Measurements from ENCODE around the gene CDH11.

The CDH11 gene

GRCh38 chr16:64957246-64957645 lies 164.6 kb downstream of the CDH11 start:
- no peak for TF ChIP-seq FOXM1 (IDR thresholded peaks at IDR 0.05; ENCODE audit: borderline replicate concordance)
- no peak for DNase-seq (ENCODE audit: extremely low spot score)
- ChIA-PET CTCF (no interaction called here), POLR2A (no interaction called here)

- no peak for DNase-seq (ENCODE audit: extremely low spot score)
- TF ChIP-seq ZNF384 (IDR thresholded peaks at IDR 0.05): no peak
- TF ChIP-seq FOXA1 (IDR thresholded peaks at IDR 0.05): no peak
- TF ChIP-seq NFRKB (IDR thresholded peaks at IDR 0.05): no peak
- no peak for TF ChIP-seq BHLHE40 (IDR thresholded peaks at IDR 0.05; ENCODE audit: borderline replicate concordance)
- TF ChIP-seq FOXK2 (IDR thresholded peaks at IDR 0.05): no peak
- no peak for TF ChIP-seq SUZ12 (IDR thresholded peaks at IDR 0.05)
- TF ChIP-seq HDGF (IDR thresholded peaks at IDR 0.05; ENCODE audit: borderline replicate concordance): no peak
- TF ChIP-seq LEF1 (IDR thresholded peaks at IDR 0.05; ENCODE audit: borderline replicate concordance): no peak
- no peak for TF ChIP-seq ARNT (IDR thresholded peaks at IDR 0.05)
- TF ChIP-seq CTBP1 (IDR thresholded peaks at IDR 0.05; ENCODE audit: borderline replicate concordance): no peak
- no peak for TF ChIP-seq PKNOX1 (IDR thresholded peaks at IDR 0.05)
- CTCF ChIA-PET: no interaction called here
- POLR2A ChIA-PET: no interaction called here
These were observed 169.7 kb downstream of the CDH11 start for GRCh38 chr16:64952177-64952576.

GRCh38 chr16:64951193-64951592 lies 170.7 kb downstream of the CDH11 start:
- no peak for TF ChIP-seq FOXM1 (IDR thresholded peaks at IDR 0.05; ENCODE audit: borderline replicate concordance)
- no peak for TF ChIP-seq LEF1 (IDR thresholded peaks at IDR 0.05; ENCODE audit: borderline replicate concordance)
- ChIA-PET CTCF (no interaction called here), POLR2A (no interaction called here)
- no peak for DNase-seq (ENCODE audit: extremely low spot score)

GRCh38 chr16:64950731-64951130 lies 171.1 kb downstream of the CDH11 start:
- DNase-seq (ENCODE audit: extremely low spot score): no peak
- POLR2A ChIA-PET: no interaction called here
- CTCF ChIA-PET: no interaction called here
- no peak for TF ChIP-seq LEF1 (IDR thresholded peaks at IDR 0.05; ENCODE audit: borderline replicate concordance)
- TF ChIP-seq BHLHE40 (IDR thresholded peaks at IDR 0.05; ENCODE audit: borderline replicate concordance): no peak
- no peak for TF ChIP-seq ELF4 (IDR thresholded peaks at IDR 0.05)
- no peak for TF ChIP-seq HDGF (IDR thresholded peaks at IDR 0.05; ENCODE audit: borderline replicate concordance)
- no peak for TF ChIP-seq ZNF384 (IDR thresholded peaks at IDR 0.05)
- TF ChIP-seq TARDBP (IDR thresholded peaks at IDR 0.05): no peak
- no peak for TF ChIP-seq FOXA1 (IDR thresholded peaks at IDR 0.05)

GRCh38 chr16:64950262-64950661 lies 171.6 kb downstream of the CDH11 start:
- DNase-seq (ENCODE audit: extremely low spot score): no peak
- ChIA-PET POLR2A (no interaction called here), CTCF (no interaction called here)
- no peak for TF ChIP-seq FOXA1 (IDR thresholded peaks at IDR 0.05)
- no peak for TF ChIP-seq NFRKB (IDR thresholded peaks at IDR 0.05)
- TF ChIP-seq HDGF (IDR thresholded peaks at IDR 0.05; ENCODE audit: borderline replicate concordance): no peak
- no peak for TF ChIP-seq TARDBP (IDR thresholded peaks at IDR 0.05)
- no peak for TF ChIP-seq CTBP1 (IDR thresholded peaks at IDR 0.05; ENCODE audit: borderline replicate concordance)
- no peak for TF ChIP-seq ARNT (IDR thresholded peaks at IDR 0.05)
- no peak for TF ChIP-seq SUZ12 (IDR thresholded peaks at IDR 0.05)

- ChIA-PET POLR2A (no interaction called here), CTCF (no interaction called here)
- TF ChIP-seq LEF1 (IDR thresholded peaks at IDR 0.05; ENCODE audit: borderline replicate concordance) (no peak), ARNT (IDR thresholded peaks at IDR 0.05) (no peak), FOXA1 (IDR thresholded peaks at IDR 0.05) (no peak), TARDBP (IDR thresholded peaks at IDR 0.05) (no peak), L3MBTL2 (conservative IDR thresholded peaks at IDR 0.05) (no peak)
- no peak for DNase-seq (ENCODE audit: extremely low spot score)
These were observed 173.8 kb downstream of the CDH11 start for GRCh38 chr16:64948056-64948455.

GRCh38 chr16:64947651-64948050 lies 174.2 kb downstream of the CDH11 start:
- ChIA-PET CTCF (no interaction called here), POLR2A (no interaction called here)
- DNase-seq (ENCODE audit: extremely low spot score): no peak
- TF ChIP-seq HDGF (IDR thresholded peaks at IDR 0.05; ENCODE audit: borderline replicate concordance) (no peak), ELF4 (IDR thresholded peaks at IDR 0.05) (no peak), FOXA1 (IDR thresholded peaks at IDR 0.05) (no peak), ARNT (IDR thresholded peaks at IDR 0.05) (no peak), BHLHE40 (IDR thresholded peaks at IDR 0.05; ENCODE audit: borderline replicate concordance) (no peak), SUZ12 (IDR thresholded peaks at IDR 0.05) (no peak), L3MBTL2 (conservative IDR thresholded peaks at IDR 0.05) (no peak), ZNF384 (IDR thresholded peaks at IDR 0.05) (no peak), NFRKB (IDR thresholded peaks at IDR 0.05) (no peak), CTBP1 (IDR thresholded peaks at IDR 0.05; ENCODE audit: borderline replicate concordance) (no peak), SP1 (IDR thresholded peaks at IDR 0.05) (no peak), FOXK2 (IDR thresholded peaks at IDR 0.05) (no peak), TARDBP (IDR thresholded peaks at IDR 0.05) (no peak), FOXM1 (IDR thresholded peaks at IDR 0.05; ENCODE audit: borderline replicate concordance) (no peak), LEF1 (IDR thresholded peaks at IDR 0.05; ENCODE audit: borderline replicate concordance) (no peak), PKNOX1 (IDR thresholded peaks at IDR 0.05) (no peak)

GRCh38 chr16:64933885-64934284 lies 188.0 kb downstream of the CDH11 start:
- ChIA-PET CTCF (no interaction called here), POLR2A (no interaction called here)
- TF ChIP-seq SUZ12 (IDR thresholded peaks at IDR 0.05): no peak
- no peak for TF ChIP-seq ELF4 (IDR thresholded peaks at IDR 0.05)
- TF ChIP-seq HDGF (IDR thresholded peaks at IDR 0.05; ENCODE audit: borderline replicate concordance): no peak
- TF ChIP-seq CTBP1 (IDR thresholded peaks at IDR 0.05; ENCODE audit: borderline replicate concordance): no peak
- no peak for TF ChIP-seq LEF1 (IDR thresholded peaks at IDR 0.05; ENCODE audit: borderline replicate concordance)
- no peak for TF ChIP-seq ZNF384 (IDR thresholded peaks at IDR 0.05)
- TF ChIP-seq L3MBTL2 (conservative IDR thresholded peaks at IDR 0.05): no peak
- TF ChIP-seq ARNT (IDR thresholded peaks at IDR 0.05): no peak
- no peak for TF ChIP-seq FOXK2 (IDR thresholded peaks at IDR 0.05)
- no peak for TF ChIP-seq FOXA1 (IDR thresholded peaks at IDR 0.05)
- TF ChIP-seq NFRKB (IDR thresholded peaks at IDR 0.05): no peak
- no peak for TF ChIP-seq BHLHE40 (IDR thresholded peaks at IDR 0.05; ENCODE audit: borderline replicate concordance)
- DNase-seq (ENCODE audit: extremely low spot score): no peak

Measured in HEK293T (cell line).